Kidney tubule cell (primary cell): Measurements from ENCODE around the gene GOLT1A.

Experiments
- DNase-seq: peaks from one replicate; pipeline ENCODE4 v3.0.0-alpha.2; 2018; ENCODE audit warnings: low spot score

Gene GOLT1A

GRCh38 chr1:204191456-204191855 is 22.3 kb downstream of the GOLT1A start:
- DNase-seq: no peak

GRCh38 chr1:204190212-204191211 is 23.3 kb downstream of the GOLT1A start:
- peak; percentile 44 for DNase-seq

GRCh38 chr1:204188959-204189639 is 24.7 kb downstream of the GOLT1A start:
- no peak for DNase-seq

- DNase-seq: no peak
Measured at GRCh38 chr1:204186597-204186996, 27.2 kb downstream of the GOLT1A start.

- no peak for DNase-seq
Measured at GRCh38 chr1:204181116-204181515, 32.7 kb downstream of the GOLT1A start.

GRCh38 chr1:204180133-204180532 is 33.7 kb downstream of the GOLT1A start:
- DNase-seq: no peak

- no peak for DNase-seq
Measured at GRCh38 chr1:204178487-204179281, 35.1 kb downstream of the GOLT1A start.

- DNase-seq: peak; percentile 35
Measured at GRCh38 chr1:204177133-204177532, 36.7 kb downstream of the GOLT1A start.

GRCh38 chr1:204176049-204176448 is 37.7 kb downstream of the GOLT1A start:
- no peak for DNase-seq

- peak; percentile 52 for DNase-seq
Measured at GRCh38 chr1:204174958-204175357, 38.8 kb downstream of the GOLT1A start.

- no peak for DNase-seq
Measured at GRCh38 chr1:204172404-204173029, 41.3 kb downstream of the GOLT1A start.

- DNase-seq: peak; percentile 97
Measured at GRCh38 chr1:204171751-204172178, 42.0 kb downstream of the GOLT1A start.

GRCh38 chr1:204170494-204171155 is 43.2 kb downstream of the GOLT1A start:
- DNase-seq: no peak

GRCh38 chr1:204169858-204170257 is 43.9 kb downstream of the GOLT1A start:
- DNase-seq: no peak

- no peak for DNase-seq
Measured at GRCh38 chr1:204167730-204168129, 46.1 kb downstream of the GOLT1A start.

GRCh38 chr1:204166219-204166618 is 47.6 kb downstream of the GOLT1A start, which contains the start of gene REN:
Gene REN (minus strand): TSS chr1:204166337. CDS start chr1:204166293, 44 bp downstream.
- DNase-seq: no peak

- DNase-seq: peak; percentile 88
Measured at GRCh38 chr1:204162494-204163074, 51.2 kb downstream of the GOLT1A start.

- DNase-seq: peak; percentile 42
Measured at GRCh38 chr1:204161609-204162493, 51.9 kb downstream of the GOLT1A start.

- no peak for DNase-seq
Measured at GRCh38 chr1:204157962-204158361, 55.8 kb downstream of the GOLT1A start.

GRCh38 chr1:204155881-204156280 is 57.9 kb downstream of the GOLT1A start:
- no peak for DNase-seq
